ENCODE measurements around the gene KLF3. TPM values are rescaled to one million over a fixed set of nuclear protein-coding genes. Genes with fewer than 3 reads are reported as not detected.
A peak's percentile ranks its signal among the peaks of the same experiment; 100 is the strongest.

KLF3 gene
- total RNA-seq, 1 donor from 2014 or later, result 16.5 TPM

GRCh38 chr4:38724475-38724808 lies 60.4 kb downstream of the KLF3 start:
- Histone ChIP-seq H3K9me3 (replicated peaks) (no peaks in the 10 kb centered on the region), H3K36me3 (no peaks in the 10 kb centered on the region), H3K27me3 (ENCODE audit: low read depth) (no peaks in the 10 kb centered on the region), H3K4me1 (no peaks in the 10 kb centered on the region), H3K27ac (replicated peaks) (no peak overlapping the region), H3K4me3 (no peak overlapping the region)
- no peak for TF ChIP-seq CTCF (IDR thresholded peaks at IDR 0.05; ENCODE audit: borderline replicate concordance)
- DNase-seq, result no peak
- intact Hi-C loops (cut with micrococcal nuclease), result no loop called here

- H3K9me3 ChIP-seq (replicated peaks), result no peaks in the 10 kb centered on the region
- TF ChIP-seq CTCF (IDR thresholded peaks at IDR 0.05; ENCODE audit: borderline replicate concordance), result no peak
- H3K4me3 ChIP-seq, result no peak overlapping the region
- DNase-seq, result no peak
- H3K27ac ChIP-seq (replicated peaks), result no peak overlapping the region
- no peaks in the 10 kb centered on the region for H3K27me3 ChIP-seq (ENCODE audit: low read depth)
- peaks cover 8% of the 10 kb centered on the region for H3K4me1 ChIP-seq
- H3K36me3 ChIP-seq, result no peaks in the 10 kb centered on the region
- intact Hi-C loops (cut with micrococcal nuclease), result no loop called here
Measured at GRCh38 chr4:38728631-38729141, 64.7 kb downstream of the KLF3 start.

GRCh38 chr4:38730493-38730829 lies 66.5 kb downstream of the KLF3 start:
- no peak for DNase-seq
- Histone ChIP-seq H3K9me3 (replicated peaks) (no peaks in the 10 kb centered on the region), H3K27ac (replicated peaks) (no peak overlapping the region), H3K27me3 (ENCODE audit: low read depth) (no peaks in the 10 kb centered on the region), H3K4me1 (peaks cover 8% of the 10 kb centered on the region), H3K4me3 (no peak overlapping the region), H3K36me3 (no peaks in the 10 kb centered on the region)
- TF ChIP-seq CTCF (IDR thresholded peaks at IDR 0.05; ENCODE audit: borderline replicate concordance), result no peak
- intact Hi-C loops (cut with micrococcal nuclease), result loop anchor here (5.0 kb wide), 1 partner anchor 553 kb away; no protein-coding TSS in a partner anchor

GRCh38 chr4:38730830-38731646 lies 67.0 kb downstream of the KLF3 start:
- peak; percentile 96 for TF ChIP-seq CTCF (IDR thresholded peaks at IDR 0.05; ENCODE audit: borderline replicate concordance)
- Histone ChIP-seq H3K27ac (replicated peaks) (no peak overlapping the region), H3K27me3 (ENCODE audit: low read depth) (no peaks in the 10 kb centered on the region), H3K4me1 (peaks cover 8% of the 10 kb centered on the region), H3K9me3 (replicated peaks) (no peaks in the 10 kb centered on the region), H3K36me3 (no peaks in the 10 kb centered on the region), H3K4me3 (no peak overlapping the region)
- intact Hi-C loops (cut with micrococcal nuclease), result loop anchor here (5.0 kb wide), 1 partner anchor 554 kb away; no protein-coding TSS in a partner anchor
- peak; percentile 79 for DNase-seq

GRCh38 chr4:38733663-38734062 lies 69.7 kb downstream of the KLF3 start:
- Histone ChIP-seq H3K9me3 (replicated peaks) (no peaks in the 10 kb centered on the region), H3K36me3 (no peaks in the 10 kb centered on the region), H3K4me1 (peaks cover 8% of the 10 kb centered on the region), H3K27me3 (ENCODE audit: low read depth) (no peaks in the 10 kb centered on the region), H3K27ac (replicated peaks) (no peak overlapping the region), H3K4me3 (no peak overlapping the region)
- DNase-seq, result no peak
- intact Hi-C loops (cut with micrococcal nuclease), result loop anchor here (5.0 kb wide), 1 partner anchor 556 kb away; no protein-coding TSS in a partner anchor
- no peak for TF ChIP-seq CTCF (IDR thresholded peaks at IDR 0.05; ENCODE audit: borderline replicate concordance)

Measured in left ventricle myocardium inferior (tissue), 1 donor.